Neural cell (in vitro differentiated cells): ENCODE results near the gene NCR2. TPM values are rescaled to one million over a fixed set of nuclear protein-coding genes. Genes with fewer than 3 reads are reported as not detected.

Experiments
- H2AFZ ChIP-seq: fragments of 200-600, 300-800 bp; sonication (generic), shearing (Covaris generic); 2 replicates; pipeline ENCODE4 v1.6.0; 2014; ENCODE audit warnings: low read depth, mild to moderate bottlenecking, antibody characterized with exemption, low read length, moderate library complexity
- H3F3A ChIP-seq: fragments of 200-600 bp; shearing (Covaris generic); 2 replicates; pipeline ENCODE4 v1.6.1; 2016; ENCODE audit warnings: mild to moderate bottlenecking, moderate library complexity, mixed read lengths, antibody characterized with exemption, low read length; ENCODE audit not compliant: insufficient read depth, poor library complexity, severe bottlenecking
- H3K27ac ChIP-seq: fragments of 200-600, 300-800 bp; sonication (generic), shearing (Covaris generic); 2 replicates; pipeline ENCODE4 v1.5.1; 2014; ENCODE audit warnings: mild to moderate bottlenecking, low read length, moderate library complexity
- H3K27me3 ChIP-seq: fragments of 300-800, 200-600 bp; sonication (generic), shearing (Covaris generic); 2 replicates; pipeline ENCODE4 v1.6.0; 2014; ENCODE audit warnings: mild to moderate bottlenecking, low read depth, low read length, moderate library complexity; ENCODE audit not compliant: insufficient read depth
- H3K36me3 ChIP-seq: fragments of 300-800, 200-600 bp; sonication (generic), shearing (Covaris generic); 2 replicates; pipeline ENCODE4 v1.5.1; 2014; ENCODE audit warnings: mild to moderate bottlenecking, antibody characterized with exemption, low read length, moderate library complexity; ENCODE audit not compliant: insufficient read depth
- H3K4me2 ChIP-seq: fragments of 300-800, 200-600 bp; sonication (generic), shearing (Covaris generic); 2 replicates; pipeline ENCODE4 v1.6.0; 2014; ENCODE audit warnings: mild to moderate bottlenecking, low read length
- H3K4me3 ChIP-seq: fragments of 300-800, 200-600 bp; sonication (generic), shearing (Covaris generic); 2 replicates; pipeline ENCODE4 v1.5.1; 2014; ENCODE audit warnings: mild to moderate bottlenecking, low read length, moderate library complexity
- H3K79me2 ChIP-seq: fragments of 200-600 bp; shearing (Covaris generic); replicated peaks from 2 replicates; pipeline ENCODE4 v1.6.0; 2014; ENCODE audit warnings: mild to moderate bottlenecking, low read length, moderate library complexity; ENCODE audit not compliant: insufficient read depth
- H3K9ac ChIP-seq: fragments of 300-800, 200-600 bp; sonication (generic), shearing (Covaris generic); 2 replicates; pipeline ENCODE4 v1.6.1; 2016; ENCODE audit warnings: mild to moderate bottlenecking, low read length, mixed read lengths
- H3K9me2 ChIP-seq: fragments of 200-600 bp; shearing (Covaris generic); 2 replicates; pipeline ENCODE4 v1.6.1; 2016; ENCODE audit warnings: mild to moderate bottlenecking, low read length, mixed read lengths; ENCODE audit not compliant: insufficient read depth
- H3K9me3 ChIP-seq: fragments of 200-600, 300-800 bp; sonication (generic), shearing (Covaris generic); 2 replicates; pipeline ENCODE4 v1.6.1; 2016; ENCODE audit warnings: mild to moderate bottlenecking, mixed run types, low read length, moderate library complexity, mixed read lengths
- H4K20me1 ChIP-seq: fragments of 200-600 bp; shearing (Covaris generic); 2 replicates; pipeline ENCODE4 v1.6.1; 2016; ENCODE audit warnings: mild to moderate bottlenecking, mixed run types; ENCODE audit not compliant: insufficient read depth
- EP300 ChIP-seq: fragments of 450-650 bp; conservative IDR thresholded peaks from 2 replicates; pipeline ENCODE4 v1.6.1; 2014; ENCODE audit warnings: antibody characterized with exemption, mild to moderate bottlenecking, moderate library complexity; ENCODE audit not compliant: poor library complexity, severe bottlenecking
- EZH2 ChIP-seq: fragments of 200-600, 300-800 bp; shearing (Covaris generic), sonication (generic); IDR thresholded peaks from 2 replicates; pipeline ENCODE4 v1.6.1; 2014; ENCODE audit warnings: antibody characterized with exemption, low read length, borderline replicate concordance, mild to moderate bottlenecking; ENCODE audit not compliant: insufficient read depth, poor library complexity, severe bottlenecking
- MXI1 ChIP-seq: fragments of 450-650 bp; conservative IDR thresholded peaks from 2 replicates; pipeline ENCODE4 v1.6.1; 2014; ENCODE audit warnings: antibody characterized with exemption, mild to moderate bottlenecking; ENCODE audit not compliant: poor library complexity, severe bottlenecking
- POLR2AphosphoS5 ChIP-seq: IDR thresholded peaks from 2 replicates; pipeline ENCODE4 v1.6.1; 2012
- RAD21 ChIP-seq: fragments of 450-650 bp; conservative IDR thresholded peaks from 2 replicates; pipeline ENCODE4 v1.6.1; 2014; ENCODE audit warnings: antibody characterized with exemption, mild to moderate bottlenecking, moderate library complexity
- REST ChIP-seq: IDR thresholded peaks from 2 replicates; pipeline ENCODE4 v1.6.1; 2012; ENCODE audit warnings: borderline replicate concordance
- SMC3 ChIP-seq: fragments of 450-650 bp; conservative IDR thresholded peaks from 2 replicates; pipeline ENCODE4 v1.6.1; 2014; ENCODE audit warnings: antibody characterized with exemption, mild to moderate bottlenecking, moderate library complexity; ENCODE audit not compliant: poor library complexity
- TAF1 ChIP-seq: IDR thresholded peaks from 2 replicates; pipeline ENCODE4 v1.6.1; 2012; ENCODE audit warnings: low read depth
- polyA plus RNA-seq: library from polyadenylated mRNA; depleted of rRNA; stranded (reverse); fragments of >200 nt; gene quantifications from 2 replicates; pipeline ENCODE4 v1.2.3, GENCODE V29; 2014
- TF ChIP-seq, protein P1 (sequence below): fragments of 450-650 bp; IDR thresholded peaks from 2 replicates; pipeline ENCODE4 v1.5.1; 2014; ENCODE audit warnings: antibody characterized with exemption, mild to moderate bottlenecking, moderate library complexity; ENCODE audit not compliant: poor library complexity, severe bottlenecking

Gene NCR2
- polyA plus RNA-seq, 1 donor from 2014 or later = not detected

GRCh38 chr6:41331401-41332150, 3.8 kb upstream of the NCR2 start:
- Histone ChIP-seq H3F3A (no peaks in the 10 kb centered on the region), H3K27me3 (no peaks in the 10 kb centered on the region), H2AFZ (no peak overlapping the region), H3K9me2 (no peaks in the 10 kb centered on the region), H3K36me3 (no peaks in the 10 kb centered on the region), H3K79me2 (no peaks in the 10 kb centered on the region), H3K27ac (no peak overlapping the region), H3K4me2 (no peak overlapping the region), H3K9ac (no peak overlapping the region), H3K9me3 (no peaks in the 10 kb centered on the region), H4K20me1 (no peaks in the 10 kb centered on the region), H3K4me3 (no peak overlapping the region)
- no peak for TF ChIP-seq SMC3
- no peak for TF ChIP-seq EZH2
- TF ChIP-seq, protein P1, sequence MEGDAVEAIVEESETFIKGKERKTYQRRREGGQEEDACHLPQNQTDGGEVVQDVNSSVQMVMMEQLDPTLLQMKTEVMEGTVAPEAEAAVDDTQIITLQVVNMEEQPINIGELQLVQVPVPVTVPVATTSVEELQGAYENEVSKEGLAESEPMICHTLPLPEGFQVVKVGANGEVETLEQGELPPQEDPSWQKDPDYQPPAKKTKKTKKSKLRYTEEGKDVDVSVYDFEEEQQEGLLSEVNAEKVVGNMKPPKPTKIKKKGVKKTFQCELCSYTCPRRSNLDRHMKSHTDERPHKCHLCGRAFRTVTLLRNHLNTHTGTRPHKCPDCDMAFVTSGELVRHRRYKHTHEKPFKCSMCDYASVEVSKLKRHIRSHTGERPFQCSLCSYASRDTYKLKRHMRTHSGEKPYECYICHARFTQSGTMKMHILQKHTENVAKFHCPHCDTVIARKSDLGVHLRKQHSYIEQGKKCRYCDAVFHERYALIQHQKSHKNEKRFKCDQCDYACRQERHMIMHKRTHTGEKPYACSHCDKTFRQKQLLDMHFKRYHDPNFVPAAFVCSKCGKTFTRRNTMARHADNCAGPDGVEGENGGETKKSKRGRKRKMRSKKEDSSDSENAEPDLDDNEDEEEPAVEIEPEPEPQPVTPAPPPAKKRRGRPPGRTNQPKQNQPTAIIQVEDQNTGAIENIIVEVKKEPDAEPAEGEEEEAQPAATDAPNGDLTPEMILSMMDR = no peak
- TF ChIP-seq EP300 = no peak
- TF ChIP-seq MXI1 = no peak
- no peak for TF ChIP-seq POLR2AphosphoS5
- no peak for TF ChIP-seq REST
- no peak for TF ChIP-seq TAF1
- no peak for TF ChIP-seq RAD21

GRCh38 chr6:41332241-41332640, 3.2 kb upstream of the NCR2 start:
- H3K27me3 ChIP-seq = no peaks in the 10 kb centered on the region
- no peaks in the 10 kb centered on the region for H3K79me2 ChIP-seq
- H3K4me2 ChIP-seq = no peak overlapping the region
- TF ChIP-seq SMC3 = no peak
- no peak for TF ChIP-seq MXI1
- no peak for TF ChIP-seq RAD21
- TF ChIP-seq, protein P1 = no peak
- no peak for TF ChIP-seq EP300
- TF ChIP-seq REST = no peak
- no peak for TF ChIP-seq POLR2AphosphoS5
- no peak for TF ChIP-seq TAF1
- TF ChIP-seq EZH2 = no peak
- no peak overlapping the region for H3K4me3 ChIP-seq
- no peak overlapping the region for H3K9ac ChIP-seq
- no peaks in the 10 kb centered on the region for H3K9me3 ChIP-seq
- H2AFZ ChIP-seq = no peak overlapping the region
- no peaks in the 10 kb centered on the region for H3K36me3 ChIP-seq
- no peaks in the 10 kb centered on the region for H3K9me2 ChIP-seq
- no peaks in the 10 kb centered on the region for H3F3A ChIP-seq
- H3K27ac ChIP-seq = no peak overlapping the region
- no peaks in the 10 kb centered on the region for H4K20me1 ChIP-seq
